ENCODE measurements around the gene EVI5L.

DNA sequence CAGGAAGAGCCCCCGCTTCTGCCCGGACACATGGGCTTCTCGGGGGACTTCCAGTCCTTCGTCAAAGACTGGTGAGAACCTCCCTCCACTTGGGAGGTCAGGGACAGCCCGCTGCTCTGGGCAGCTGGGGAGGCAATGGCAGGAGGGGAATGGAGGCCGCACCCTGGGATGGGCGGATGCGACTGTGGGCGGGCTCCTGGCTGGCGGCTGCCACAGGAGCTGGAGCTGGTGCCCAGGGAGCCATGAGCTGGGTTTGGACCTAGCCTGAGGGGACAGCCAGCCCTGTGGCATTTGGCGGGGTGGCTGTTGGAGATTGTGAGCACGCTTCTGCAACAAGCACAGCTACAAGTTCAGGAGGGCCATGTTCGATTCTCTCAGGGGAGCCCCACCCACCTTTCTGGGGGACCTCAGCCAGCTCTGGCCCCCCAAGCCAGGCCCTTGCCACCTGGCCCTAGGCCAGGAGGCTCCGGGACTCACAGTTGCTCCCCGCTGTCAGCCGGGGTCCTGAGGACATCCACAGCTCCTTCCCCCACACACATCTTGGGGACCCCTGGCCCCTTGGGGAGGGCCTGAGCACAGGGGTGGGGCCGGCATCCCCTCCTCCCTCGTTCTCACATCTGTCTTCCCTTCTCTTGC is 81.6 kb downstream of the EVI5L start:
- TF ChIP-seq CENPX (CRISPR knock-in tag; IDR thresholded peaks at IDR 0.05) (no peak), ZNF562 (CRISPR knock-in tag; IDR thresholded peaks at IDR 0.05; ENCODE audit: borderline replicate concordance) (no peak), ZNF749 (CRISPR knock-in tag; IDR thresholded peaks at IDR 0.05; ENCODE audit: borderline replicate concordance) (no peak), ZNF589 (CRISPR knock-in tag; conservative IDR thresholded peaks at IDR 0.05) (no peak), ZNF232 (CRISPR knock-in tag; IDR thresholded peaks at IDR 0.05; ENCODE audit: borderline replicate concordance) (no peak), ZEB1 (IDR thresholded peaks at IDR 0.05; ENCODE audit: insufficient replicate concordance, low read depth) (no peak), ZFP62 (CRISPR knock-in tag; IDR thresholded peaks at IDR 0.05) (no peak), ZNF615 (CRISPR knock-in tag; IDR thresholded peaks at IDR 0.05; ENCODE audit: borderline replicate concordance) (no peak)
- TF ChIP-seq, protein P1, sequence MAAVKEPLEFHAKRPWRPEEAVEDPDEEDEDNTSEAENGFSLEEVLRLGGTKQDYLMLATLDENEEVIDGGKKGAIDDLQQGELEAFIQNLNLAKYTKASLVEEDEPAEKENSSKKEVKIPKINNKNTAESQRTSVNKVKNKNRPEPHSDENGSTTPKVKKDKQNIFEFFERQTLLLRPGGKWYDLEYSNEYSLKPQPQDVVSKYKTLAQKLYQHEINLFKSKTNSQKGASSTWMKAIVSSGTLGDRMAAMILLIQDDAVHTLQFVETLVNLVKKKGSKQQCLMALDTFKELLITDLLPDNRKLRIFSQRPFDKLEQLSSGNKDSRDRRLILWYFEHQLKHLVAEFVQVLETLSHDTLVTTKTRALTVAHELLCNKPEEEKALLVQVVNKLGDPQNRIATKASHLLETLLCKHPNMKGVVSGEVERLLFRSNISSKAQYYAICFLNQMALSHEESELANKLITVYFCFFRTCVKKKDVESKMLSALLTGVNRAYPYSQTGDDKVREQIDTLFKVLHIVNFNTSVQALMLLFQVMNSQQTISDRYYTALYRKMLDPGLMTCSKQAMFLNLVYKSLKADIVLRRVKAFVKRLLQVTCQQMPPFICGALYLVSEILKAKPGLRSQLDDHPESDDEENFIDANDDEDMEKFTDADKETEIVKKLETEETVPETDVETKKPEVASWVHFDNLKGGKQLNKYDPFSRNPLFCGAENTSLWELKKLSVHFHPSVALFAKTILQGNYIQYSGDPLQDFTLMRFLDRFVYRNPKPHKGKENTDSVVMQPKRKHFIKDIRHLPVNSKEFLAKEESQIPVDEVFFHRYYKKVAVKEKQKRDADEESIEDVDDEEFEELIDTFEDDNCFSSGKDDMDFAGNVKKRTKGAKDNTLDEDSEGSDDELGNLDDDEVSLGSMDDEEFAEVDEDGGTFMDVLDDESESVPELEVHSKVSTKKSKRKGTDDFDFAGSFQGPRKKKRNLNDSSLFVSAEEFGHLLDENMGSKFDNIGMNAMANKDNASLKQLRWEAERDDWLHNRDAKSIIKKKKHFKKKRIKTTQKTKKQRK (IDR thresholded peaks at IDR 0.05; ENCODE audit: low read length) = no peak
- TF ChIP-seq, protein P2, sequence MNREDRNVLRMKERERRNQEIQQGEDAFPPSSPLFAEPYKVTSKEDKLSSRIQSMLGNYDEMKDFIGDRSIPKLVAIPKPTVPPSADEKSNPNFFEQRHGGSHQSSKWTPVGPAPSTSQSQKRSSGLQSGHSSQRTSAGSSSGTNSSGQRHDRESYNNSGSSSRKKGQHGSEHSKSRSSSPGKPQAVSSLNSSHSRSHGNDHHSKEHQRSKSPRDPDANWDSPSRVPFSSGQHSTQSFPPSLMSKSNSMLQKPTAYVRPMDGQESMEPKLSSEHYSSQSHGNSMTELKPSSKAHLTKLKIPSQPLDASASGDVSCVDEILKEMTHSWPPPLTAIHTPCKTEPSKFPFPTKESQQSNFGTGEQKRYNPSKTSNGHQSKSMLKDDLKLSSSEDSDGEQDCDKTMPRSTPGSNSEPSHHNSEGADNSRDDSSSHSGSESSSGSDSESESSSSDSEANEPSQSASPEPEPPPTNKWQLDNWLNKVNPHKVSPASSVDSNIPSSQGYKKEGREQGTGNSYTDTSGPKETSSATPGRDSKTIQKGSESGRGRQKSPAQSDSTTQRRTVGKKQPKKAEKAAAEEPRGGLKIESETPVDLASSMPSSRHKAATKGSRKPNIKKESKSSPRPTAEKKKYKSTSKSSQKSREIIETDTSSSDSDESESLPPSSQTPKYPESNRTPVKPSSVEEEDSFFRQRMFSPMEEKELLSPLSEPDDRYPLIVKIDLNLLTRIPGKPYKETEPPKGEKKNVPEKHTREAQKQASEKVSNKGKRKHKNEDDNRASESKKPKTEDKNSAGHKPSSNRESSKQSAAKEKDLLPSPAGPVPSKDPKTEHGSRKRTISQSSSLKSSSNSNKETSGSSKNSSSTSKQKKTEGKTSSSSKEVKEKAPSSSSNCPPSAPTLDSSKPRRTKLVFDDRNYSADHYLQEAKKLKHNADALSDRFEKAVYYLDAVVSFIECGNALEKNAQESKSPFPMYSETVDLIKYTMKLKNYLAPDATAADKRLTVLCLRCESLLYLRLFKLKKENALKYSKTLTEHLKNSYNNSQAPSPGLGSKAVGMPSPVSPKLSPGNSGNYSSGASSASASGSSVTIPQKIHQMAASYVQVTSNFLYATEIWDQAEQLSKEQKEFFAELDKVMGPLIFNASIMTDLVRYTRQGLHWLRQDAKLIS (CRISPR knock-in tag; IDR thresholded peaks at IDR 0.05) = no peak
- TF ChIP-seq, protein P3, sequence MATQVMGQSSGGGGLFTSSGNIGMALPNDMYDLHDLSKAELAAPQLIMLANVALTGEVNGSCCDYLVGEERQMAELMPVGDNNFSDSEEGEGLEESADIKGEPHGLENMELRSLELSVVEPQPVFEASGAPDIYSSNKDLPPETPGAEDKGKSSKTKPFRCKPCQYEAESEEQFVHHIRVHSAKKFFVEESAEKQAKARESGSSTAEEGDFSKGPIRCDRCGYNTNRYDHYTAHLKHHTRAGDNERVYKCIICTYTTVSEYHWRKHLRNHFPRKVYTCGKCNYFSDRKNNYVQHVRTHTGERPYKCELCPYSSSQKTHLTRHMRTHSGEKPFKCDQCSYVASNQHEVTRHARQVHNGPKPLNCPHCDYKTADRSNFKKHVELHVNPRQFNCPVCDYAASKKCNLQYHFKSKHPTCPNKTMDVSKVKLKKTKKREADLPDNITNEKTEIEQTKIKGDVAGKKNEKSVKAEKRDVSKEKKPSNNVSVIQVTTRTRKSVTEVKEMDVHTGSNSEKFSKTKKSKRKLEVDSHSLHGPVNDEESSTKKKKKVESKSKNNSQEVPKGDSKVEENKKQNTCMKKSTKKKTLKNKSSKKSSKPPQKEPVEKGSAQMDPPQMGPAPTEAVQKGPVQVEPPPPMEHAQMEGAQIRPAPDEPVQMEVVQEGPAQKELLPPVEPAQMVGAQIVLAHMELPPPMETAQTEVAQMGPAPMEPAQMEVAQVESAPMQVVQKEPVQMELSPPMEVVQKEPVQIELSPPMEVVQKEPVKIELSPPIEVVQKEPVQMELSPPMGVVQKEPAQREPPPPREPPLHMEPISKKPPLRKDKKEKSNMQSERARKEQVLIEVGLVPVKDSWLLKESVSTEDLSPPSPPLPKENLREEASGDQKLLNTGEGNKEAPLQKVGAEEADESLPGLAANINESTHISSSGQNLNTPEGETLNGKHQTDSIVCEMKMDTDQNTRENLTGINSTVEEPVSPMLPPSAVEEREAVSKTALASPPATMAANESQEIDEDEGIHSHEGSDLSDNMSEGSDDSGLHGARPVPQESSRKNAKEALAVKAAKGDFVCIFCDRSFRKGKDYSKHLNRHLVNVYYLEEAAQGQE (IDR thresholded peaks at IDR 0.05; ENCODE audit: borderline replicate concordance in 1 of 2, low read depth in 1 of 2, low read length in 2 of 2) = no peak
